Brain pericyte (primary cell): Measurements from ENCODE around the gene CAVIN3.
"Not testable (repeated sequence)": the region's sequence is repeated elsewhere in the genome, so short reads cannot be mapped to it uniquely, and the experiment has no call there.

Experiments used
- DNase-seq: peaks from one replicate; pipeline ENCODE4 v3.0.0-alpha.2; 2012; ENCODE audit warnings: low read depth, low spot score

CAVIN3 gene

GRCh38 chr11:6326303-6326702 is 6.0 kb upstream of the CAVIN3 start:
- no peak for DNase-seq

GRCh38 chr11:6323291-6323905 is 3.1 kb upstream of the CAVIN3 start:
- no peak for DNase-seq

DNA sequence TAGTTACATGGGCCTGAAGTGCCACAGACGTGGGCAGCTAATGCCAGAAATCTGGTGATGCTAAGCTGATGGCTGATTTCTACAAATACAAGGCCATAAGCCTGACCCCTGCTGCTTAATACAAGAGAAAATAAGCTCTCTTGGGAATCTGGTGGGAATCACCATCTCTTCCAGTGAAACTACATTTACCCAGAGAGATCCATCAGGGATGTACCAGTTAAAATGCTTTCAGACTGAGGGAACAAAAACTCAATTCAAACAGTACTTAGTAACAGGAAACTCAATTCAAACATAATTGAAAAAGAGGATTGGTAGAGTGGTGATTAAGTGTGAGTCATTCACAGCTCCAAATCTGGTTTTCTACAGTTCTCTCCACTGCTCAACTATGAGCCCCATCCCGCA is 1.7 kb upstream of the CAVIN3 start:
- DNase-seq = no peak

DNA sequence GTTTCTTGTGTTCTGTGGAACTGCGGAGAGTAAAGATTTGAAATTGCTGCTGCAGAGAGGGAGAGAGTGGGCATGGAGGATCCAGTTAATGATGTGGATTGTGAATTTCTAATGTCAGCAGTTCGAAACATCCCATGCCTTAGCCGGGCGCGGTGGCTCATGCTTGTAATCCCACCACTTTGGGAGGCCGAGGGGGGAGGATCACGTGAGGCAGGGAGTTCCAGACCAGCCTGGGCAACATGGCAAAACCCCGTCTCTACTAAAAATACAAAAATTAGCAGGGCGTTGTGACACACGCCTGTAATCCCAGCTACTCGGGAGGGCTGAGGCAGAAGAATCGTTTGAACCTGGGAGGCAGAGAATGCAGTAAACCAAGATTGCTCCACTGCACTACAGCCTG is 1.1 kb upstream of the CAVIN3 start:
- DNase-seq = no peak

GRCh38 chr11:6319704-6320410 is 444 bp downstream of the CAVIN3 start:
- DNase-seq = peak; percentile 62

DNA sequence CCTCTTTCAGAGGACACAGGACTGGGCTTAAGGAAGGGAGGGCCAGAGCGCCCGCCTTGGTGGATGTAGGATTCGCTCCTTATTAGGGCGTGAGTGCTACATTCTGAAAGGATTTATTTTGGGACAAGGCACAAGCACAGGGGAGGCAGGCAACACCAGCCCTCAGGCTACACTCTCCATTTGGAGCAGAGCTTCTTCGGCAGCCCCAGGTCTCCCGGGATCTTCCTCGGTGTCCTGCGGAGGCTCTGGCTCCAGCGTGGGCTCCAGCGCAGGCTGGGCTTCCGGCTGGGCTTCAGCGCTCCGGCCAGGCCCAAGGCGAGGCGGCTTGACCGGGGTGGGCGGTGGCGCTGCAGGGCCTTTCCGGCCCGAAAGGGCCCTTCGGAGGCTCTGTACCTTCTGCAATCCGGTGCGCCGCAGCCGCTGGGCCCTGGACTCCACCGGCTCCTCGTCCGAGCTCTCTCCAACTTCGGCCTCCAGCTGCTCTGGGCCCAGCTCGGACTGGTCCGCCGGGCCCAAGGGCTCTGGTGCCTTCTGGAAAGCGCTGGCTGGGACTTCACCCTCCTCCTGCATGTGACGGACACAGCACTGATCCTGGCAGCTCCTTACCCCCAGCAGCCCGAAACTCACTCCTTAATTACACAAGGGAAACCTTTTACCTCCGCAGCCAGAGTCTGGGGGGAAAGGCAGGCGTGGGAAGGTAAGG is 1.1 kb downstream of the CAVIN3 start:
- DNase-seq = no peak

GRCh38 chr11:6318204-6318603 is 2.1 kb downstream of the CAVIN3 start:
- DNase-seq = no peak

GRCh38 chr11:6315811-6316425 is 4.4 kb downstream of the CAVIN3 start:
- DNase-seq = no peak

DNA sequence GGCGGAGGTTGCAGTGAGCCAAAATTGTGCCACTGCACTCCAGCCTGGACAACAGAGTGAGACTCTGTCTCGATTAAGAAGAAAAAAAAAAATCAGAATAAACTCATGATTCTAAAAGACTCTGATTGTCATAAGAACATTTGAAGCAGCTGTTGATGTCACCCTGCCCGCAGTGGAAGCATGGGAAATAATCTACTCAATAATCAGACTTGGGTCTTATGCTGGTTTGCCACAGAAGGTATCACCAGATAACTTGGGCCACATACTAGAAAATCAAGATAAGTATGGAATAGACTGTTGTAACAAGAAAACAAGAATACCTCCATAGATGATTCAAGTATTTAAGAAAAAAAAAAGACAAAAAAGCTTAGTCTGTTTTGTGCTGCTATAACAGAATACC is 8.2 kb downstream of the CAVIN3 start:
- DNase-seq = no peak

GRCh38 chr11:6307876-6308275 is 12.4 kb downstream of the CAVIN3 start:
- no peak for DNase-seq

- no peak for DNase-seq
Measured at GRCh38 chr11:6305297-6305696, 15.0 kb downstream of the CAVIN3 start.

- no peak for DNase-seq
Measured at GRCh38 chr11:6303661-6304060, 16.6 kb downstream of the CAVIN3 start.

DNA sequence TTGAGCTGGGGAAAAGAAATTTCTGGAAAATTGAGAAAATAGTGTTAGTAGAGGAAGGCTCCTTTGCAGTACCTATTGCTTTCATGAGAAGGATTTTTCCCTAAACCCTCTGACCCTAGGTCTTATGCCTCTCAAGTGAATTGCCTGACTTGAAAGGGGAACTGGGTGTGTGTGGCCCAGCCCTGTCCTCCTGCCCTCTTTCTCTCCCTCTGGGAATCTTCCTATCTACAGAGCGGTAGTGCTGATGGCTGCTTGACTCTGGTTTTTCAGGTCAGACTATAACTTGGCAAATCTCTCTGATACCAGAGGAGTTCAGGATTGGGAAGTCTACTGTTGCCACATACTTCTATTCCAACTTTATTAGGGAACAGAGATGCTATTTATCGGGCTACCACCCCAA is 19.2 kb downstream of the CAVIN3 start:
- no peak for DNase-seq

DNA sequence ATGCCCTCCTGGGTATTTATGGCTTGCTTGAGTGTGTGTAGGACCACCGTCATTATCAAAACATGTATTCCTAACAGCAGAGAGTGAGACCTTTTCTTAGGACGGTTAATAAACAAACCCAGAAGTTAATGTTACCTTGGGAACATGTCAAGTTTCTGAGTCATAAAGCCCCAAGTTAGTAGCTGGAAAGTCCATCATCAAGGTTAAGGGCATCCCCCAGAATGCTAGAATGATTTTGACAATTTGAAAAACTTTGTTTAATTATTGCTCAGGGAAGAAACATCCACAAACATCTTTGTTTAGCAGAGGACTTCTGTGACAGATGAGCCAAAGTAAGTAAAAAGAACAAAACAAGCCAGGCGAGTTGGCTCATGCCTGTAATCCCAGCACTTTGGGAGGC is 20.0 kb downstream of the CAVIN3 start:
- no peak for DNase-seq

DNA sequence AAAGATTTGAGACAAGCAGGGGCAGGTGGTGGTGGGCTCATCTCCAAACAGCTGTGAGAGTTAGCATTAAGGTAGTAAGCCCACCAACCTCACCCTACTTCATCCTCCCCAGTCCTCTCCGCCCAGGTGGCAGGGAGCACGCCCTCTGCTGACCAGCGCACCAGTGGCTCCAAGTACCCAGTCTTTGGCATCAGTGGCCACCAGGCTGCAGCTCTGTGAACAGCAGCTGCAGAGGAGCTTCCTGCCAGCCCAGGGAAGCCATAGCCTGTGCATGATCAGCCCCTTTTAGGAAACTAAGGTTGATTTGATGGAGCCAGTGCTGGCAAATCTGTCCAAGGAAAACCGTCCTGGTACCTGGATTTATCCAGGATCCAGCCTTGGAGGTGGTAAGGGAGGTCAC is 21.7 kb downstream of the CAVIN3 start:
- no peak for DNase-seq

DNA sequence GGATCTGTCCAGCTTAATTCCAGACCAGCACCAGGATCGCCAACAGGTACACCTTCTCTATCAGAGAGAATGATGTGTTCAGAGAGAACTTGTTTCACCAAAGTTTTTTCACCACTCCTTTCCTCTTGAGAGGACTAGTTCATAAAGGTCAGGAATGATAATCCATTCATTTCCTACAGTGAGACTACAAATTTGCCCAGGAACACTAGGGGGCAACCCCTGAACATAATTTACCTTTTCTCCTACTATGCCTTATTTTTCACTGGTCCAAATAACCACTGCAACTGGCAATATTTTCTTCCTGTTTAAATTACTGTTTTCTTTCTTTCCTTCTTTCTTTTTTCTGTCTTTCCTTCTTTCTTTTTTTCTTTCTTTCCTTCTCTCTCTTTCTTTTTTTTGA is 22.5 kb downstream of the CAVIN3 start:
- DNase-seq = no peak

- no peak for DNase-seq
Measured at GRCh38 chr11:6285019-6285418, 35.3 kb downstream of the CAVIN3 start.

DNA sequence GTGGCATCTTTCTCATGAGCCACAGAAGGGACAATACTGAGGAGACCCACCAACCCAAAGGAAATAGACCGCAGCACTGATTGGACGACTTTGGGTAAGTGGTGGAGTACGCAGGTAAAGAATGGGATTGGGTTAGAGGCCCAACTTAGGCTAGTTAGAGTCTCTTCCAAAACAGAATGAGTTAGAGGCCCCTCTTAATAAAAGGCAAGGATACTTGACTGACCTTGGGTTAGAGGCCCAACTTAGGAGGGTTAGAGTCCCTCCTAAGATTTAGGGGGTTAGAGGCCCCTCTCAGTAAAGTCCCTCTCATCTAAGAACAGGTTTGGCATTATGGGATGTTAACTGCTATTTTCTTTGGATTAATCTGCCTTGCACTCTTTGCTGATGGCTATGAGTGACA is 36.1 kb downstream of the CAVIN3 start:
- DNase-seq = no peak

- no peak for DNase-seq
Measured at GRCh38 chr11:6283453-6284023, 36.8 kb downstream of the CAVIN3 start.

DNA sequence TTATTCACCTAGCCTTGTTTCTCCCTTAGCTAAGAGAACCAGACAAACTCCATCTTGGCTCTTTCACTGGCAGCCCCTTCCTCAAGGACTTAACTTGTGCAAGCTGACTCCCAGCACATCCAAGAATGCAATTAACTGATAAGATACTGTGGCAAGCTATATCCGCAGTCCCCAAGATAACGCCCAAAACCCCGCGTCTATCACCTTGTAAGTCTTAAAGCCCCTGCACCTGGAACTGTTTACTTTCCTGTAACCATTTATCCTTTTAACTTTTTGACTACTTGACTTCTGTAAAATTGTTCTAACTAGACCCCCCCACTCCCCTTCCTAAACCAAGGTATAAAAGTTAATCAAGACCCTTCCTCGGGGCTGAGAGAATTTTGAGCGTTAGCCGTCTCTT is 39.5 kb downstream of the CAVIN3 start:
- not testable (repeated sequence) for DNase-seq

GRCh38 chr11:6273188-6273587 is 47.1 kb downstream of the CAVIN3 start:
- DNase-seq = no peak

- DNase-seq = no peak
Measured at GRCh38 chr11:6271598-6271997, 48.7 kb downstream of the CAVIN3 start.
